H1 (cell line): ENCODE results near the gene KRTAP3-1. TPM values are rescaled to one million over a fixed set of nuclear protein-coding genes. Genes with fewer than 3 reads are reported as not detected.

Source experiments
- CTCF ChIA-PET: fragments of 300-600 bp; sonication (Branson Sonifier 250); formaldehyde crosslinking; loops from one replicate; lab custom pipeline; 2021; ENCODE audit not compliant: partially characterized antibody; lab: Charles Lee
- POLR2A ChIA-PET: fragments of 300-600 bp; sonication (Branson Sonifier 250); formaldehyde crosslinking; loops from one replicate; lab custom pipeline; 2021; ENCODE audit warnings: inconsistent platforms; ENCODE audit not compliant: partially characterized antibody; lab: Charles Lee
- DNase-seq, 2 experiments: peaks; one replicate each; pipeline versions ENCODE4 v3.0.0 to v3.0.0-alpha.2; 2010 to 2022; ENCODE audit warnings: low spot score in 2 of 2, low read depth in 1 of 2, mixed read lengths in 1 of 2
- FAIRE-seq: peaks from 2 replicates; lab custom pipeline; 2011; peaks lifted over from hg19 to GRCh38; lab: Jason Lieb, UNC
- H2AFZ ChIP-seq: 2 replicates; pipeline ENCODE4 v1.8.1; 2012; ENCODE audit warnings: low read length, inconsistent platforms
- H2AK5ac ChIP-seq: 2 replicates; pipeline ENCODE4 v1.6.1; 2013; ENCODE audit warnings: low read depth, low read length
- H2BK120ac ChIP-seq: replicated peaks from 2 replicates; pipeline ENCODE3; 2013; ENCODE audit warnings: low read depth, low read length, inconsistent platforms
- H2BK12ac ChIP-seq: 2 replicates; pipeline ENCODE4 v1.6.1; 2013; ENCODE audit warnings: low read depth, low read length
- H2BK15ac ChIP-seq: 2 replicates; pipeline ENCODE4 v1.6.1; 2013; ENCODE audit warnings: low read length
- H2BK20ac ChIP-seq: 2 replicates; pipeline ENCODE4 v1.6.1; 2013; ENCODE audit warnings: low read length
- H2BK5ac ChIP-seq: 2 replicates; pipeline ENCODE4 v1.6.1; 2013; ENCODE audit warnings: low read depth, low read length
- H3K14ac ChIP-seq: 2 replicates; pipeline ENCODE4 v1.6.1; 2013; ENCODE audit warnings: inconsistent platforms; ENCODE audit not compliant: insufficient read length
- H3K18ac ChIP-seq: 2 replicates; pipeline ENCODE4 v1.6.1; 2013; ENCODE audit warnings: low read length; ENCODE audit errors: extremely low read depth
- H3K23ac ChIP-seq: 2 replicates; pipeline ENCODE4 v1.6.1; 2013; ENCODE audit warnings: inconsistent platforms; ENCODE audit not compliant: insufficient read length
- H3K23me2 ChIP-seq: 2 replicates; pipeline ENCODE4 v1.6.1; 2013; ENCODE audit warnings: low read depth, low read length
- H3K27ac ChIP-seq: 2 replicates; pipeline ENCODE4 v1.6.1; 2011; ENCODE audit warnings: low read depth, low read length, inconsistent platforms
- H3K27me3 ChIP-seq, 4 experiments: replicated peaks in 1 of 4; 1 replicate in 1 of 4; 2 replicates in 3 of 4; pipeline versions ENCODE4 v1.6.1 to v1.8.1; 2011 to 2013; ENCODE audit warnings: low read length in 3 of 4, mild to moderate bottlenecking in 3 of 4, inconsistent platforms in 2 of 4, mixed read lengths in 2 of 4, moderate library complexity in 1 of 4; ENCODE audit not compliant: control insufficient read depth in 3 of 4, insufficient read depth in 3 of 4; ENCODE audit errors: extremely low read depth in 1 of 4
- H3K36me3 ChIP-seq, 4 experiments: 2 replicates each; pipeline versions ENCODE4 v1.6.1 to v1.8.1; 2011 to 2013; ENCODE audit warnings: mild to moderate bottlenecking in 4 of 4, low read length in 3 of 4, moderate library complexity in 2 of 4, control low read depth in 1 of 4, inconsistent platforms in 1 of 4; ENCODE audit not compliant: insufficient read depth in 4 of 4, control insufficient read depth in 2 of 4
- H3K4ac ChIP-seq: replicated peaks from 2 replicates; pipeline ENCODE3; 2013; ENCODE audit warnings: low read length, low read depth, mixed read lengths, inconsistent platforms; ENCODE audit not compliant: insufficient read length
- H3K4me1 ChIP-seq, 4 experiments: replicated peaks in 1 of 4; 1 replicate in 1 of 4; 2 replicates in 3 of 4; pipeline versions ENCODE4 v1.6.1 to v1.8.1; 2011 to 2013; ENCODE audit warnings: low read length in 3 of 4, inconsistent platforms in 2 of 4, mixed read lengths in 1 of 4; ENCODE audit not compliant: insufficient read depth in 4 of 4, control insufficient read depth in 3 of 4
- H3K4me2 ChIP-seq, 2 experiments: 2 replicates each; pipeline versions ENCODE4 v1.6.1 to v1.8.1; 2011 to 2013; ENCODE audit warnings: low read depth in 2 of 2, low read length in 2 of 2, control low read depth in 1 of 2, inconsistent platforms in 1 of 2, mild to moderate bottlenecking in 1 of 2; ENCODE audit not compliant: insufficient read depth in 1 of 2
- H3K4me3 ChIP-seq, 4 experiments: fragments of 200-600, 300-600 bp in 1 of 4; sonication (generic), shearing (Covaris generic), sonication (Bioruptor Twin) in 1 of 4; 2 replicates each; pipeline versions ENCODE4 v1.5.1 to v1.8.1; 2011 to 2016; ENCODE audit warnings: low read length in 4 of 4, low read depth in 3 of 4, control low read depth in 2 of 4, inconsistent platforms in 2 of 4, mild to moderate bottlenecking in 2 of 4, mixed read lengths in 1 of 4, moderate library complexity in 1 of 4; ENCODE audit not compliant: insufficient read depth in 2 of 4; ENCODE audit errors: extremely low read depth in 1 of 4
- H3K56ac ChIP-seq: replicated peaks from 2 replicates; pipeline ENCODE3; 2013; ENCODE audit warnings: low read depth, mild to moderate bottlenecking, mixed read lengths, low read length, inconsistent platforms; ENCODE audit not compliant: insufficient read length
- H3K79me1 ChIP-seq: 2 replicates; pipeline ENCODE4 v1.6.1; 2013; ENCODE audit warnings: low read depth, low read length, control low read depth
- H3K79me2 ChIP-seq, 2 experiments: 2 replicates each; pipeline versions ENCODE4 v1.6.1 to v1.8.1; 2012 to 2013; ENCODE audit warnings: low read length in 2 of 2, mild to moderate bottlenecking in 2 of 2, inconsistent platforms in 1 of 2; ENCODE audit not compliant: insufficient read depth in 2 of 2, control insufficient read depth in 1 of 2
- H3K9ac ChIP-seq, 4 experiments: replicated peaks in 1 of 4; 1 replicate in 1 of 4; 2 replicates in 3 of 4; pipeline versions ENCODE4 v1.6.1 to v1.8.1; 2011 to 2013; ENCODE audit warnings: low read depth in 3 of 4, low read length in 3 of 4, control low read depth in 2 of 4, mild to moderate bottlenecking in 2 of 4, moderate library complexity in 2 of 4, inconsistent platforms in 1 of 4; ENCODE audit errors: extremely low read depth in 1 of 4
- H3K9me3 ChIP-seq, 2 experiments: 2 replicates each; pipeline versions ENCODE4 v1.6.1 to v1.8.1; 2012 to 2013; ENCODE audit warnings: mild to moderate bottlenecking in 2 of 2, moderate library complexity in 2 of 2, control low read depth in 1 of 2, inconsistent platforms in 1 of 2, low read depth in 1 of 2, low read length in 1 of 2, mixed read lengths in 1 of 2; ENCODE audit not compliant: insufficient read depth in 2 of 2
- H4K20me1 ChIP-seq, 2 experiments: replicated peaks in 1 of 2; 2 replicates each; pipeline versions ENCODE3 to v1.8.1; 2011 to 2013; ENCODE audit warnings: inconsistent platforms in 2 of 2, low read length in 2 of 2, mild to moderate bottlenecking in 1 of 2; ENCODE audit not compliant: insufficient read depth in 2 of 2, control insufficient read depth in 1 of 2
- H4K5ac ChIP-seq: 2 replicates; pipeline ENCODE4 v1.6.1; 2013; ENCODE audit warnings: low read length, low read depth, mixed read lengths, inconsistent platforms; ENCODE audit not compliant: insufficient read length
- H4K8ac ChIP-seq: 2 replicates; pipeline ENCODE4 v1.8.0; 2013; ENCODE audit warnings: mild to moderate bottlenecking, moderate library complexity, low read length, inconsistent platforms; ENCODE audit not compliant: insufficient read depth; ENCODE audit errors: extremely low read depth
- H4K91ac ChIP-seq: replicated peaks from 2 replicates; pipeline ENCODE3; 2013; ENCODE audit warnings: low read length, mixed read lengths, inconsistent platforms; ENCODE audit not compliant: insufficient read length
- ASH2L ChIP-seq: fragments of 200-600, 300-600 bp; sonication (generic); IDR thresholded peaks from one replicate; pipeline ENCODE4 v1.7.1; 2017; ENCODE audit warnings: low read length
- FOSL1 ChIP-seq: IDR thresholded peaks from 2 replicates; pipeline ENCODE4 v1.6.1; 2011; ENCODE audit warnings: mild to moderate bottlenecking, low read depth, low read length, moderate library complexity; ENCODE audit not compliant: insufficient read depth
- SP2 ChIP-seq: IDR thresholded peaks from 2 replicates; pipeline ENCODE4 v1.6.1; 2012; ENCODE audit warnings: mild to moderate bottlenecking, low read length, inconsistent platforms
- WGBS, 2 experiments: shearing (Covaris generic) in 1 of 2; methylation state at CpG; one replicate each; pipeline versions ENCODE4 v1.1.6 to v1.1.7; 2013 to 2015; ENCODE audit warnings: low lambda C conversion rate in 2 of 2, mixed read lengths in 2 of 2, inconsistent platforms in 1 of 2, low coverage in 1 of 2, missing lambda C conversion rate in 1 of 2; ENCODE audit not compliant: insufficient replicate concordance in 2 of 2, insufficient coverage in 1 of 2, insufficient read length in 1 of 2; ENCODE audit errors: extremely low coverage in 1 of 2, missing lambda C conversion rate in 1 of 2; 5-methylcytosine and 5-hydroxymethylcytosine counted together
- polyA plus RNA-seq, 7 experiments: library from polyadenylated mRNA; depleted of rRNA in 3 of 7; stranded (reverse) in 5 of 7; unstranded in 2 of 7; fragments of >200 nt in 5 of 7; fragments of 200-250 nt in 2 of 7; gene quantifications; 1 replicate in 5 of 7; 2 replicates in 1 of 7; 4 replicates in 1 of 7; pipeline versions ENCODE4 v1.2.1 to v1.2.3, GENCODE V29; 2011 to 2013; ENCODE audit warnings: missing spikeins in 2 of 7, mixed read lengths in 2 of 7
- total RNA-seq: library from RNA; stranded (reverse); fragmentation: NEBNext Ultra II Directional; extraction: Animal tissue kit (Norgen Biotek cat#: 25700); gene quantifications from 2 replicates; pipeline ENCODE4 v1.2.1, GENCODE V29; 2021

KRTAP3-1 gene
- total and polyA plus RNA-seq, 2 of the 8 experiments (the other 6 are each of a cell fraction or from before 2014, with no cell fraction given) = not detected

GRCh38 chr17:41002814-41003213 lies 6.1 kb downstream of the KRTAP3-1 start:
- H3K23ac ChIP-seq = no peak overlapping the region
- H3K18ac ChIP-seq = no peak overlapping the region
- ChIA-PET POLR2A (interaction anchor here (1.1 kb wide), 1 partner anchor 15 kb away, joined by 3 read pairs; no protein-coding TSS in a partner anchor), CTCF (no interaction called here)
- H3K79me2 ChIP-seq = no peaks in the 10 kb centered on the region
- no peak overlapping the region for H2BK120ac ChIP-seq
- 78% methylated on average over 5 of the region's 5 CpGs; no CpG with 5 or more reads in 1 of the 2 experiments for WGBS, 2 experiments
- no peaks in the 10 kb centered on the region for H3K23me2 ChIP-seq
- no peak overlapping the region for H3K4ac ChIP-seq
- H4K8ac ChIP-seq = no peak overlapping the region
- no peaks in the 10 kb centered on the region for H3K36me3 ChIP-seq
- H3K27me3 ChIP-seq = no peaks in the 10 kb centered on the region
- no peak overlapping the region for H2BK15ac ChIP-seq
- H2BK12ac ChIP-seq = no peak overlapping the region
- H3K4me1 ChIP-seq = no peaks in the 10 kb centered on the region
- H2BK20ac ChIP-seq = no peak overlapping the region
- H3K14ac ChIP-seq = no peak overlapping the region
- H3K27ac ChIP-seq = no peak overlapping the region
- FAIRE-seq = no peak
- H3K9ac ChIP-seq = no peak overlapping the region
- H4K20me1 ChIP-seq = no peaks in the 10 kb centered on the region
- no peak overlapping the region for H3K4me3 ChIP-seq
- no peak overlapping the region for H2BK5ac ChIP-seq
- H3K56ac ChIP-seq = no peak overlapping the region
- DNase-seq = no peak
- 0 out of 2 replicates have a peak overlapping the region, but pooled peaks have one; percentile 68 for H2AFZ ChIP-seq
- no peak overlapping the region for H3K4me2 ChIP-seq
- H3K79me1 ChIP-seq = no peaks in the 10 kb centered on the region
- TF ChIP-seq FOSL1 (no peak), SP2 (no peak), ASH2L (no peak)
- H2AK5ac ChIP-seq = no peak overlapping the region
- no peaks in the 10 kb centered on the region for H3K9me3 ChIP-seq
- H4K91ac ChIP-seq = no peak overlapping the region
- H4K5ac ChIP-seq = no peak overlapping the region
